ENCODE results near the gene RNF121.

Gene RNF121

DNA sequence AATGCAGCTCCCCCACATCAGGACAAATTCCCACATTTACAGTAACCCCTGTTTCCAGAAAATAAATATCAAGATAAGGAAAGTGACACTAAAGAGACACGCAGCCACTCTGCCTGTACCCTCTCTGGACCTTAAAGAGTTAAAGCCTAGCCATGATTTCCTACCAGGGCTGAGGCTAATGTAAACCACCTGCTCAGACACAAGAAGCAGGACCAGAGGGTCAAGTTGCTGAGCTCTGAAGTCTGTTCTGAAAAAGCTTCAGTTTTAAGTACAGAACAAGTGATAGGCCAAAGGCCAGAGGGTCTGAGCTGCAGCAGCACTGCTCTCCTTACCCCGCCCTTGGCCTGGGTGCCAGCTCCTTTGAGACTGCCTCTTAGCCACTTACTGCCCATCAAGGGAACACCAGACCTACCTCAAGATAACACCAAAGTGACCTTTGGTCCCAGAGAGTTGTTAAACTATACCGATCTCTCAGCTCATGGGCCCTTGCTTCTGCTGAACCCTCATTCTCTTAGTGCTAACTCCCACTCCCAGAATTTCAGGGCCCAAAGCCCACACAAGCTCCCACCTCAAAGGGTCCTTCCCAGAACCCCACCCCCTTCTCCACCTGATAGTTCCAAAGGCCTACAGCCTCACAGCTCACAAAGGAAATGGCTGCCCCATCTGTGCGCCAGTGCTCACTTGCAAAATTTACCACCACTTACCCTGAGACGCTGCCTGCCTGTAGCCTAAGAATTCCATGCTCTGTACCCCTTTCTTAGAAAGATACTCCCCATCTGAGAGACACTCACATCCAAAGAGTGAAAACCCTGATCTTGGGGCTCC is 110.4 kb downstream of the RNF121 start:
- DNase-seq (ENCODE audit: low spot score) = peak; percentile 35

DNA sequence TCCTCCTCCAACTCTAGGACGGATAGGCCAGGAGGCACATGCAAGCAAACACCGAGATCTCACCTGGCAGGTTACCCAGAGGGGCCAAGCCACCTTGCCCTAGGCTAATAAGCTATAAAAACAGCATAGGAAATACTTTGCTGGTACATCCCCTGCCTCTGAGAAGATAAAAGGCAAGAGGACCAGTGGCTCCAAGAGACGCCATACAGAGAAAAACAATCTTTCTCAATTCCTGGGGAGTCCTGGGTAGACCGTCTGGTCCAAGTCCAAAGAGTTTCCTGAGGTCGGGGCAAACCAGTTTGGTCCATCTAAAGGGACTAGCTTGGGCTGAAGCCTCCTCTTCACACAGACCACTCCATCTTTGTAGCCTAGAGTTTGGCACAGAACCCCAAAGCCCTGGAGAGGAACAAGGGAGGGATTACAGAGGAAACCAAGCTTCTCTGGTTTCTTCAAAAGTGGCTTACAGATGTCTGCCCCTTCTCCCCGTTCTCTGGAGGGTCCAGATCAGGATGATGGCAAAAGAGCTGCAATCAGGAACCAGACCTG is 111.1 kb downstream of the RNF121 start:
- DNase-seq (ENCODE audit: low spot score) = no peak

DNA sequence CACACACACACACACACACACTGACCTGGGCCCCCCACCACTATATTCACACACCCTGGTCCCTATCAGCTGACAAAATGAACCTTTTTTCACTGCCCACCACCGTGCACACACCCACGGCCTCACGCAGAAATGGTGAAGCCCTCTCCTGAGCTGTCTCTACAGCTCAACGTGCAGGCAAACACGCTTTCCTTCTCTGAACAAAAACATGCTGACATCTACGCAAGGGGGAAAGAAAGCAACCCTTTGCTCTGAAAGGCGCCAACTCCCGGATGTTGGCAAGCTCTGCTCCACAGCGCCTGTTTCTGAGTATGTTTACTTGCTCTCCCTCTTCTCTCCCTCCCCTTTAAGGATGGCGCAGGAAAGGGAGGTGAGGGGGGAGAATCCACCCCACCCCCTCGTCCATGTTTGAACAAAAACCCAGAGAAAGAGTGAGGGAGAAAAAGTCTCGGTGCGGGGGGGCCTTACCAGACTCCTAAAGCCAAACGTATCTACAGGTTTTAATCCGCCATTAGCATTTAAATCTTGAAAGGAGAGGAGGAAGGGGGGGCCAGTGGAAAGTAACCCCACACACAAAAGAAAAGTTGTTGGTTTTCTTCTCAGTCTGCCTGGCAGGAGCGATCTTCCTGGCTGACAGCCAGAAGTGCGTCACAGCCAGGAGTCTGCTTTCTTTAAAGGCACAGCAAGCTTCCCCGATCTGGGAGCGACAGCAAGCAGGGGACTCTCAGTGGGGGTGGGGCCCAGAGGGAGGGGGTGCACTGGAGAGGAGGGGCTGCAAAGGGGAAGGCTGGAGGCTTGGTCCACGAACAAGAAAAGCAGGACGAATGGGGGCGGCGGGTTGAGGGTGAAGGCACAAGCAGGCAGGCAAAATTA is 111.9 kb downstream of the RNF121 start:
- DNase-seq (ENCODE audit: low spot score) = peak; percentile 90

DNA sequence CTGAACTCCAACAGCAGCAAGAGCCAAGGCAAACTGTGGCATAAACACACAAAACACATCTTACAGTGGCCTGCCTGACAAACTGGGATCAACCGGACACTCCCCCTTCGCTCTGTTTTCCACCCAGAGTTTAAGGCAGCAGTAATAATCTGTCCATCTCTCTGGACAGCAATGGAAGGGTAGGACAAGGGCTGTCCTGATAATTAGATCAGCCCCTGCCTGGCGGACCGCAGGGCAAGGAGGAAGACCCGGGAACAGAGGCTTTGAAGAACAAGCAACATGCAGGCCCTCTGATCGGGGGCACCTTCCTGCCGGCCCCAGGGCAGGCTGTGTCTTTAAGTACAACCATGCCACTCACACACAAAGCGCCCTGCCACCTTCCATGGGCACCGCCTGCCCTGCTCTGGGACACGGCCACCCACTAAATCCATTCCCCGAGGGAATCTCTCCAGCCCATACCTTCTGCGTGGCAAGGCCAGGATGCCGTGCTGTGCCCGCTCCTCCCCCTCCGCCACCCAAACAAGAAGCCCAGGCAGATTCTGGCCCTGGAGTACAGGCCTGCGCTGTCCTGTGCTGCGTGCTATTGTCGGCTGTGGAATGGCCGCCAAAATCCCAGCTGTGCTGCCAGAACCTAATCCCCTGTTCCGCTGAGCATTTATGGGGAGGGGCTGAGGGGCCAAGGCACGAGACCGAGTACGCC is 112.7 kb downstream of the RNF121 start:
- DNase-seq (ENCODE audit: low spot score) = peak; percentile 80

DNA sequence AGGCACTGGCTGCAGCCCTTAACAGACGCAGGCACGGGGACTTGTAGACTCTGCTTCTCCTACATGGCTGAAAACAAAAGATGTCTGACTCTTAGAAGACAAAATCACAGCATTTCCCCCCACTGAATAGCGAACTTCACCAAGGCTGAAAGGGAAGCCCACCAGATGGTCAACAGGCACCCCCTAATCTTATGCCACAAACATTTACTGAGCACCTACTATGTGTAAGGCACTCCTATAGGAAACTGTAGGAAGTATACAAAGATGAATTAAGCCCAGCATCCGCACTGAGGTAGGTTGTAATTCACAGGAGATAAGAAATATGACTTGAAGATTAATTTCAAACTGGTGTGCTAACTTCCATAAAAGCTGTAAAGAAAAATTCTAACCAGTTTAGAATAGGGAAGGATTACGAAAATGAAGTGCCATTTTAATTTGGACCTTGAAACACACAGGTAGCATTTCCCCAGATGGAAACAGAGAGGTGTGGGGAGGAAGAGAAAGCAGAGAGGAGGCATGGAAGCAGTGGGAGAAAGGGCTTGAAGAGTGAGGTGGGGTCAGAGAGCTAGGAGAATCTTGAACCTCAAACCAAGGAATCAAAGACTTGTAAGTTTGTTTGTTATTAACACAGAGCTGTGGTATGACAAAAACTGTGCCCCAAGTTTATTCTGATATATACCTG is 113.4 kb downstream of the RNF121 start:
- DNase-seq (ENCODE audit: low spot score) = no peak

DNA sequence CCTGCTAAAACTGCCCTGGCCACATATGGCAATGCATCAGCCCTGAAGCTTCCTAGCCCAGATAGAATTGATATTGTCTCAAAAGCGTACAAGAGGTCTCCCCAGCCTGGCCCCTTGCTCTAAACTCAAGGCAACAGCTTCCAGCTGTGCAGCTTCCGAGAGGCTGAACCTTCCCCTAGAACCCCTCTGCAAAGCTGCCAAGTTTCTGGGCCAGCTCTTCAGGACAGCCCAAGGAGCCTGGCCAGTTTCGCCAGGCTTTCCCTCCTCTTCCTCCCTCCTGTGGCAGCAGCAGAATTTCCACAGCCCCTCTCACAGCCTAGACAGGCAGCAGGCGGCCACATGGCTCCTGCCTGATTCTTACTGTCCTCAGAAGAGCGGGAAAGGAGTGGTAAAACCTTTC is 117.0 kb downstream of the RNF121 start:
- DNase-seq (ENCODE audit: low spot score) = no peak
